SK-N-MC (cell line): ENCODE data around the gene APOBR.
A peak's percentile ranks its signal among the peaks of the same experiment; 100 is the strongest.

ENCODE experiments used
- DNase-seq: peaks from one replicate; pipeline ENCODE4 v3.0.0-alpha.2; 2011; ENCODE audit warnings: low read depth, low spot score
- H3K27ac ChIP-seq: fragments of 200-600 bp; sonication (generic); 2 replicates; pipeline ENCODE4 v1.5.1; 2016; ENCODE audit warnings: mixed run types
- H3K36me3 ChIP-seq: fragments of 200-600 bp; sonication (generic); 2 replicates; pipeline ENCODE4 v1.6.1; 2017; ENCODE audit warnings: antibody characterized with exemption, low read length, mixed read lengths; ENCODE audit not compliant: insufficient read depth
- H3K4me3 ChIP-seq: fragments of 200-600 bp; sonication (generic); 2 replicates; pipeline ENCODE4 v1.5.1; 2016
- H3K9ac ChIP-seq: fragments of 200-600 bp; sonication (generic); 2 replicates; pipeline ENCODE4 v1.8.0; 2017; ENCODE audit warnings: mixed run types, mixed read lengths; ENCODE audit not compliant: insufficient read length
- H3K9me3 ChIP-seq: fragments of 200-600 bp; sonication (generic); 2 replicates; pipeline ENCODE4 v1.6.1; 2017; ENCODE audit warnings: low read depth, mild to moderate bottlenecking, antibody characterized with exemption, low read length, moderate library complexity, mixed read lengths
- EZH2 ChIP-seq: fragments of 200-600 bp; sonication (generic); IDR thresholded peaks from one replicate; pipeline ENCODE4 v1.6.1; 2017; ENCODE audit warnings: antibody characterized with exemption
- FOXP2 ChIP-seq: optimal IDR thresholded peaks from 2 replicates; pipeline ENCODE3; 2011; ENCODE audit warnings: mild to moderate bottlenecking, moderate library complexity; ENCODE audit not compliant: insufficient read depth; ENCODE audit errors: extremely low read length, control extremely low read depth
- POLR2AphosphoS5 ChIP-seq: IDR thresholded peaks from 2 replicates; pipeline ENCODE4 v1.6.1; 2012; ENCODE audit warnings: mild to moderate bottlenecking, low read depth, low read length, borderline replicate concordance

APOBR gene

GRCh38 chr16:28486266-28486665 is 8.2 kb upstream of the APOBR start:
- DNase-seq, result no peak
- H3K27ac ChIP-seq, result no peak overlapping the region
- no peak overlapping the region for H3K9ac ChIP-seq
- no peak overlapping the region for H3K4me3 ChIP-seq
- peaks cover 9% of the 10 kb centered on the region; the same call in 1 of the 2 replicates for H3K36me3 ChIP-seq
- TF ChIP-seq POLR2AphosphoS5 (no peak), EZH2 (no peak), FOXP2 (no peak)
- H3K9me3 ChIP-seq, result no peaks in the 10 kb centered on the region

GRCh38 chr16:28491230-28491969 is 3.0 kb upstream of the APOBR start:
- DNase-seq, result no peak
- H3K9me3 ChIP-seq, result no peaks in the 10 kb centered on the region
- H3K27ac ChIP-seq, result peak overlapping the region; percentile 97; the same call in 1 of the 2 replicates
- H3K36me3 ChIP-seq, result peaks cover 4% of the 10 kb centered on the region; the same call in 1 of the 2 replicates
- H3K4me3 ChIP-seq, result peak overlapping the region; percentile 97
- TF ChIP-seq POLR2AphosphoS5 (no peak), FOXP2 (no peak), EZH2 (no peak)
- H3K9ac ChIP-seq, result peak overlapping the region; percentile 98

DNA sequence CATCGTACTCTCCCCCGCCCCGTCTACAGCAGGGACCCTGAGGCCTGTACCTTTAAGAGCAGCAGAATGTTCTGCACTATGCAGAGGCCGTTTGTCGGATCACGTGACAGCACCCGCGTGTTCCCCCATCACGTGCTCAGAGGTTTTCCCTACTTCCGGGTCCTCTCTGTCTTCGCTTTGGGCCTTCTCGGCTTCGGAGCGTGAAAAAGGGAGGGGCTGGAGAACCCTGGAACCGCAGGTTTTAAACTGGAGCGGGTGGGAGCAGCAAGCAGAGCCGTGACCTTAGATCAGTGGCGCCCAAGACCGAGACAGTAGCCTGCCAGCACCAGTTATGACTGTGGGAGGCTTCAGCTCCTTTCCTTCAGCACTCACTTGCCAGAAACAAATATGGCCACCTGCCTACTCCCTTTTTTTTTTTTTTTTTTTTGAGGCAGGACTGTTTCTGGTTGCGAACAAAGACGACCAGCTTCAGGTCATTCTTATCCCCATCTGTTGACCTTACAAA is 2.4 kb upstream of the APOBR start, which contains the start of gene CLN3:
TSS of gene CLN3 (minus strand) at position 105 of the 505 bp plus-strand sequence. CDS start 315 bp downstream, outside the sequence.
- peak within 1 kb of the TSS; percentile 97 for H3K4me3 ChIP-seq
- H3K36me3 ChIP-seq, result peaks cover 4% of the 10 kb centered on the region; the same call in 1 of the 2 replicates
- H3K9ac ChIP-seq, result peak within 1 kb of the TSS; percentile 98
- TF ChIP-seq EZH2, result no peak
- no peak for TF ChIP-seq FOXP2
- peak; percentile 43; the same call in 1 of the 2 replicates for TF ChIP-seq POLR2AphosphoS5
- DNase-seq, result peak; percentile 90
- H3K27ac ChIP-seq, result peak within 1 kb of the TSS; percentile 97
- no peaks in the 10 kb centered on the region for H3K9me3 ChIP-seq

GRCh38 chr16:28492511-28492910 is 1.9 kb upstream of the APOBR start:
- no peak for TF ChIP-seq EZH2
- TF ChIP-seq FOXP2, result no peak
- Histone ChIP-seq H3K36me3 (peaks cover 4% of the 10 kb centered on the region; the same call in 1 of the 2 replicates), H3K9ac (peak overlapping the region; percentile 98), H3K27ac (peak overlapping the region; percentile 97), H3K9me3 (no peaks in the 10 kb centered on the region), H3K4me3 (peak overlapping the region; percentile 97)
- DNase-seq, result no peak

GRCh38 chr16:28495098-28495793 is 803 bp downstream of the APOBR start:
- H3K9me3 ChIP-seq, result no peaks in the 10 kb centered on the region
- no peak for DNase-seq
- H3K27ac ChIP-seq, result no peak overlapping the region
- H3K9ac ChIP-seq, result no peak overlapping the region
- no peak for TF ChIP-seq POLR2AphosphoS5
- no peak for TF ChIP-seq FOXP2
- no peak for TF ChIP-seq EZH2
- H3K36me3 ChIP-seq, result no peaks in the 10 kb centered on the region
- H3K4me3 ChIP-seq, result no peak overlapping the region

GRCh38 chr16:28495795-28496749 is 1.6 kb downstream of the APOBR start:
- DNase-seq, result no peak
- no peak overlapping the region for H3K27ac ChIP-seq
- no peak overlapping the region for H3K9ac ChIP-seq
- H3K9me3 ChIP-seq, result no peaks in the 10 kb centered on the region
- H3K36me3 ChIP-seq, result no peaks in the 10 kb centered on the region
- TF ChIP-seq FOXP2, result no peak
- H3K4me3 ChIP-seq, result no peak overlapping the region

GRCh38 chr16:28496844-28497243 is 2.4 kb downstream of the APOBR start:
- no peak overlapping the region for H3K27ac ChIP-seq
- TF ChIP-seq FOXP2 (no peak), POLR2AphosphoS5 (no peak), EZH2 (no peak)
- no peaks in the 10 kb centered on the region for H3K36me3 ChIP-seq
- no peak overlapping the region for H3K9ac ChIP-seq
- no peak overlapping the region for H3K4me3 ChIP-seq
- H3K9me3 ChIP-seq, result no peaks in the 10 kb centered on the region
- DNase-seq, result no peak

DNA sequence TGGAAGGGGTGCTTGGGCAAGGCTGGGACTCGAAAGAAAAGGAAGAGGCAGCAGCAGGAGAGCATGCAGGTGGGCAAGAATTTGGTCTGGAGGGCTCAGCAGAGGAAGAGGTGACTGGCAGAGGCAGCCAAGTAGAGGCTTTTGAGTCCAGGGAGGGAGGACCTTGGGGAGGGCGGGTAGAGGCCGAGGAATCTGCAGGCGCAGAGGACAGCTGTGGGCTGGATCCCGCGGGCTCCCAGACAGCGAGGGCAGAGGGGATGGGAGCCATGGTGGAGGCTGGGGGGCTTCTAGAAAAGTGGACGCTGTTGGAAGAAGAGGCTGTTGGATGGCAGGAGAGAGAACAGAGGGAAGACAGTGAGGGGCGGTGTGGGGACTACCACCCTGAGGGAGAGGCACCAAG is 2.9 kb downstream of the APOBR start:
- Histone ChIP-seq H3K9ac (no peak overlapping the region), H3K4me3 (no peak overlapping the region), H3K36me3 (no peaks in the 10 kb centered on the region), H3K9me3 (no peaks in the 10 kb centered on the region), H3K27ac (no peak overlapping the region)
- no peak for DNase-seq
- TF ChIP-seq FOXP2 (no peak), POLR2AphosphoS5 (no peak), EZH2 (no peak)
